ENCODE data around the gene SKP1. TPM values are rescaled to one million over a fixed set of nuclear protein-coding genes. Genes with fewer than 3 reads are reported as not detected.
"Not testable (repeated sequence)": the region's sequence is repeated elsewhere in the genome, so short reads cannot be mapped to it uniquely, and the experiment has no call there.

The SKP1 gene
- polyA plus RNA-seq (2013, experiment 1 of 2; ENCODE audit: insufficient read length): 475 TPM
- polyA plus RNA-seq (2013, experiment 2 of 2; ENCODE audit: insufficient read length): 478 TPM

DNA sequence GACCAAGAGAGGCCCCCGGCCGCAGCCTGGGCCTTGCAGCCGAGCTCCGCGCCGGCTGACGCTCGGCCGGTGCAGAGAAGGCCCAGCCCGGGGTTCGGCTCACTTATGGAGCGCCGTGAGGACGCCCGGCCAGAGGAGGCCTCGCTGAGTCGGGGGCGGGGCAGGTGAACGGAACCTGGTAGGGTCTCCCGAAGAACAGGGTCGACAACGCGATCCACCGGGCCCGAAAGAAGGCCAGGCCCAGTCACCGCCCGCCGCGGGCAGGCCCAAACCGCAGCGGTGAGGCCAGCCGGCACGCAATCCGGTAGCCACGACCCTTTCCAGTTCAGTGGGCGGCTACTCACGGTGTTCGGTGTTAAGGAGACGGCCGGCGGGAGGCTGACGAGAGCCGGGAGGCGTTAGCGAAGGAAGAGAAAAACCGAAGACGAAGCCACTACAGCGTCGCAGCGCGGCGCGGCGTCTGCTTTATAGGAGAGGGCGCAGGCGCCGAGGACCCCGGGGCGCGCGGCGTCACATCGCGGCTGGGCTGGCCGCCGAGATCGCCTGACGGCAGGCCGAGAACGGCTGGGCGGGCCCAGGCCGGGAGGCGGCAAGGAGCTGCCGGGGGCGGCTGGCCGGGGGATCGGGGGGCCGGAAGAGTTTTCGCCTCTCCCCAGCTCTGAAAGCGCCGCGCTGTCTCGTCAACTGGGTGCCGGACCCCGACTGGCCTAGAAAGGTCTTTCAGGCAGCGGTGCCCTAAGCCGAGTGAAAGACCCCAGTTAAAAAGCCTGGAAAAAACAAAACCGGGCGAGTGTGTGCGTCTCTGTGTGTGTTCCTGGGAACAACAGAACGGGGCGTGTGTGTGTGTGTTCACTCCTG is at the start of gene SKP1:
Gene SKP1, minus strand, starts transcription at position 440 of the 858 bp plus-strand sequence. CDS start 2,928 bp downstream, outside the sequence.
- peak; percentile 79 for DNase-seq

DNA sequence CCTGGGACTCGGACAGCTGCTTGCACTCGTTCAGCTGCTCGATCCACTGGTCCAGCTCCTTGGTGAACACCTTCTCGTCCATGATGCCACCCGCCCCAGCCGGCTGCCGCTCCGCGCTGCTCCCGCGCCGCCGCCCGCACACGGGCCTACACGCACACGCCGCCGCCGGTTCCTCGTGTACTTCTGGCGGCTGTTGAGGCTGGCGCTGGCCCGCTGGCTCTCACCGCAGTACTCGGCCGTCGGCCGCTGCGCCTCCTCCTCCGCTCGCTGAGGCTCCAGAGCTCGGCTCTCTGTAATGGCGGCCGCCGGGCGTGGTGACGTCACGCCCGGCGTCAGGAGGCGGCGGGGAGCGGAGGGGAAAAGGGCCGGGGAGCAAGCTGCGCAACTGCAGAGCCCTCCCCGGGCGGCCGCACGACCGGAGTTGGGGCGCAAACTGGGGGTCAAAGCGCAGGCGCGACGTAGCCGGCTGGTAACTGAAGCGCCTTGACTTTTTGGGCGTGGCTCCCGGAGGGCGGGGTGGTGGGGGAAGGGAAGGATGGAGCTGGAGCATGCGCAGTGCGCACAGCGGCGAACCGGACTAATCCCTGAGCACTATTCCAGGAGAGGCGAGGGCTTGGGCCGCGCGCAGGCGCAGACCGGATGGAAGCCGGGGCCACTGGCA is 49.2 kb upstream of the SKP1 start, which contains the start of gene PPP2CA:
Gene PPP2CA, minus strand, starts transcription at position 294 of the 661 bp plus-strand sequence. Its CDS starts 212 bp downstream, at position 82.
- DNase-seq: peak; percentile 99

DNA sequence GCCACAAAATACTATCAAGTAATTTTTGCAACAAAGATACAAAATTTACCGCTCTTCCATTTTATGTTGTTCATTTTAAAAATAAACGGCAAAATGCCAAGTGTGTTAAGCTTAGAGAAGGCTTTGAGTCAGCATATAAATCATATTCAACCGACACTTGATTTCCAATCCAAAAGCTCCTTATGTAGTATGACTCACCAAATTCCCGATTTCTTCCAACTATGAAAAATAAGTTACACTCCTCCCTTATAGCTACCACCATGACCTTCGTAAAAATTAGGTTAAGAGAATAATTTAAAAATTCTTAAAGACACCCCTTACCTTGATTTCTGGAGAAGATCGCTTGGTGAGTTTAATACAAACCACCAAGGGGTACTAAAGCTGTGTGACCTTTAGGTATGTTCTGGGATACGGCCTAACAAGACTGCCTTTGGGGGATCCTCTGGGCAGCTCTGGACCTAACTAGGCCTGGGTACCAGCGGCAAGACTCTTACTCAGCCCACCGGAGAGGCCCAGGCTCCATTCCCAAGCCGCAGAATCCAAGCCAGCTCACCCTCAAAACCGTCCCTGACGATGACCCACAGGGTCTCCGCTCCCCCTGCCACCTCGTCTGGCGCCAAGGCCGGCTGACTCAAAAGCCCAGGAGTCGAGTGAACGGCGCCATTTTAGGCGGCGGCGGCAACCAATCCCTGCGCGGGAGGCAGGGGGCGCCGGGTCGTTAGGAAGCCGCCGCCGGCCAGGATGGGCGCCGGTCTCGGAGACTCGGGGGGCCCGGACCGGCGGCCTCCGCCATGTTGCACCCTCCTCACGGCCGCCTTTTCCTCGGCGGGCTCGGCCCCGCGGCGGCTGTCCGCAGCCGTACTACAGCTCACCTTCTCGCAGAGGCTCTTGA is 48.4 kb upstream of the SKP1 start:
- DNase-seq: peak; percentile 81

DNA sequence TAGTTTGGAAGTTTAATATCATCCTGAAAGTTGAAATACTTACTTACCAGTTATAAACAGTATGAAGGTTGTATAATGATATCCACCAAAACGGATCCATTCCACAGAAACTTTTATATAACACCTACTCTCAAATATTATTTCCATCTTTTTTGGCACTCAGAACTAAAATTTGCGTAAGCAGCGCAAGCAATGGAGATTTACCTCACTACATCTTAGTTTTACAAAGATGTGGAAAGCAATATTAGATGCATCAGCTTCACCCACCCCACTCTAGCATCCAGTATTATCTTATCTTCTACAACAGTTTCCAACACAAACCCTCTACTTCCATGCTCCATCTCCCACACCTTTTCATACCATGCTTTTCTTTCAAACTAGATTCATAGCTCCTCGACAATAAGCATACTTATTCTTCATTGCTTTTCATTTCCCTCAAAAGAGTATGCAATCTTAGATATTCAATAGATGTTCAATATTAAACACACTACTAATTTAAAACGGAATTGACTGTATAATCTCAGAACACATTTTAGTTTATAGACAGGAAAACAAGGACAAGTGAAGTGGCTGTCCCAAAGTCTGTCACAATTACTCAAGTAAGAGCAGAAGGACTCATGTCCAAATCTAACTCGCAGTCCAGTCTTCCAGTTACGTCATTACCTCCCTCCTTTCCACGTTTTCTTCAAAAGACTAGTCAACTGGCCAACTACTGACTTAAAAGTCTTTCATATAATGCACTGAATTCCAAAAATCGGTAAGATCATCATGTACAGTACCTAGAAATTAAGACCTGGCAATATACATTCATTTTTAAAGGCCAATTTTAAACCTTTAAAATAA is 46.9 kb upstream of the SKP1 start:
- DNase-seq: no peak

DNA sequence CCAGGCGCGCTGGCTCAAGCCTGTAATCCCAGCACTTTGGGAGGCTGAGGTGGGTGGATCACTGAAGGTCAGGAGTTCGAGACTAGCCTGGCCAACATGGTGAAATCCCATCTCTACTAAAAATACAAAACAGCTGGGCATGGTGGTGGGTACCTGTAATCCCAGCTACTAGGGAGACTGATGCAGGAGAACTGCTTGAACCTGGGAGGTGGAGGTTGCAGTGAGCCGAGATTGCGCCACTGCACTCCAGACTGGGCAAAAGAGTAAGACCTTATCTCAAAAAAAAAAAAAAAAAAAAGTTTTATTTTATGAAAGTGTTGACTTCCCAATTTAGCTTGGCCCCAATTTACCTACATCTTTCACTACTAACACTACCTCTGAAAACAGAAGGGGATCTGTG is 44.9 kb upstream of the SKP1 start:
- not testable (repeated sequence) for DNase-seq

DNA sequence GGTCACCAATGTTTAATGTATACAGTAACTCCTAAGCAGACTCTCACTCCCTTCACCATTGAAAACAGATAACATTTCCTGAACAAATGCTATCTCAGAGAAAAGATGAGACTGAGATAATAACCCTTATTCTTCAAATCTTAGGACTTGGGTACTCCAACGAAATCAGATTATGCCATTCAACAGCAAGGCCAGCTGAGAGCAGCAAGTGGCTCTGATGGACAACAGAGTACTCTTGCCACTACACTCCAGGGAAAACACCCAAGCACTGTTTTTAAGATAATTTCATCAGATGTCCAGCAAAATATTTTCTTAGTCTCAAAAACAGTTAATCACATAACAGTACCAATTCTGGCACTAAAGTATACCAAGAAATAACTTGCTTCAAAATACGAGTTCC is 39.0 kb upstream of the SKP1 start:
- no peak for DNase-seq

DNA sequence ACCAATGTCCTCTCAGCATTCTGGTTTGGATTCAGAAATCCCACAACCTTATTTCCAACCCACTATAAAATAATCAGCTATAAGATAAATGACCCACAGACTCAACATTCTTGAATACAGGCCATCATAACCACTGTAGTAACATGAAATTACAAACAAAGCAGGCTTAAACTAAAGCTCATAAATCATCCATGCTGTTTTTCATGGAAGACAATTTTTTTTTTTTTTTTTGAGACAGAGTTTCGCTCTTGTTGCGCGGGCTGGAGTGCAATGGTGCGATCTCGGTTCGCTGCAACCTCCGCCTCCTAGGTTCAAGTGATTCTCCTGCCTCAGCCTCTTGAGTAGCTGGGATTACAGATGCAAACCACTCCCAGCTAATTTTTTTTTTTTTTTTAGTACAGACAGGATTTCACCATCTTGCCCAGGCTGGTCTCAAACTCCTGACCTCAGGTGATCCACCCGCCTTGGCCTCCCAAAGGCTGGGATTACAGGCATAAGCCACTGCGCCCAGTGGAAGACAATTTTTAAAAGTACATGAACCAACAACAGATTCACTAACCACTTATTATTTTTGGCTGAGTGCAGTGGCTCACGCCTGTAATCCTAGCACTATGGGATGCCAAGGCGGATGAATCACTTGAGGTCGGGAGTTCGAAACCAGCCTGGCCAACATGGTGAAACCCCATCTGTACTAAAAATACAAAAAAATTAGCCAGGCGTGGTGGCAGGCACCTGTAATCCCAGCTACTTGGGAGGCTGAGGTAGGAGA is 34.7 kb upstream of the SKP1 start:
- peak; percentile 63 for DNase-seq

DNA sequence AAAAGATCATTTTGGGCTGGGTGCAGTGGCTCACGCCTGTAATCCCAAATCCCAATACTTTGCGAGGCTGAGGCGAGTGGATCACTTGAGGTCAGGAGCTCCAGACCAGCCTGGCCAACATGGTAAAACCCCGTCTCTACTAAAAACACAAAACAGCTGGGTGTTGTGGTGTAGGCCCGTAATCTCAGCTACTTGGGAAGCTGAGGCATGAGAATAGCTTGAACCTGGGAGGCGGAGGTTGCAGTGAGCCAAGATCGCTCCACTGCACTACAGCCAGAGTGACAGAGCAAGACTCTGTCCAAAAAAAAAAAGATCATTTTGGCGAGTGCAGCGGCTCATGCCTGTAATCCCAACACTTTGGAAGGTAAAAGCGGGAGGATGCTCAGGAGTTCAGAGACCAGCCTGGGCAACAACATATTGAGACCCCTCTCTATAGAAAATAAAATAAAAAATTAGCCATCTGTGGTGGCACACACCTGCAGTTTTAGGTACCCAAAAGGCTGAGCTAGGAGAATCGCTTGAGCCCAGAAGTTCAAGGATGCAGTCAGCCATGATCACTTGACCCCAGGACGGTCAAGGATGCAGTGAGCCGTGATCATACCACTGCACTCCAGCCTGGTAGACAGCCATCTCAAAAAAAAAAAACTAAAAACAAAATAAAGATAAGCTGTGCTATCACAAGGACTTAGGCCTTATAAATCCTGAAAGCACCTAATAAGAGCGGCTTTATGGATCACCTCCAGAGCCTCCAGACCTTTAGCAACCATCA is 32.9 kb upstream of the SKP1 start:
- no peak for DNase-seq

DNA sequence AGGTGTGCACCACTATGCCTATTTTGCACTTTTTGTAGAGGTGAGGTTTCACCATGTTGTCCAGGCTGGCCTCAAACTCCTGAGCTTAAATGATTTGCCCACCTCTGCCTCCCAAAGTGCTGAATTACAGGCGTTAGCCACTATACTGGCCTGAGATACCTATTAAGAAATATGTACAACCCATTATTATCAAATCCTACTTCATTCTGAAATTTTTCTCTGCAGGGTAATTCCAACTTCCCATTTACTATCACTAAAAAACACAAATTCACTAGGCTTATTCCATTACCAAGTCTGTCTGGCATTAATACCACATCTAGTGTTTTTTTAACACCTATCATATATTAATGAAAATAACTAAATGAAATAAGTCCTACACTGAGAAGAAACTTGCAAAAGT is 30.9 kb upstream of the SKP1 start:
- no peak for DNase-seq

DNA sequence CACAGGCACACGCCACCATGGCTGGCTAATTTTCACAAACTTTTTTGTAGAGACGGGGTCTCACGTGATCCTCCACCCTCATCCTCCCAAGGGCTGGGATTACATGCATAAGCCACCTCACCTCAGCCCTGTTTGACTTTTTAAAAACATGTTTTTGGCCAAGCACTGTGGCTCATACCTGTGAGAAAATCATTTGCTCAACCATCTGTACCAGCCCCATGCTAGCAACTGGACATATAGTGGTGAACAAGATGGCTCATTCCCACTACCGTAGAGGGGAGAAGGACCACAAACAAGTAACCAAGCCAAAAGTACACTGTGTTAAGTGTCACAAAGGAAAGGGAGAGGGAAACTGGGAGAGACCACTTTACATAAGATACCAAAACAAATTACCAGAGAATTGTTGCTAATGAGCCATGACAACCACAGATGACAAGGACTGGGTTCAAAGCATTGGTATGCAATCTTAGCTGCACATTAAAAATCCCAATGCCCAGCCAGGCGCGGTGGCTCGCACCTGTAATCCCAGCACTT is 29.9 kb upstream of the SKP1 start:
- no peak for DNase-seq

DNA sequence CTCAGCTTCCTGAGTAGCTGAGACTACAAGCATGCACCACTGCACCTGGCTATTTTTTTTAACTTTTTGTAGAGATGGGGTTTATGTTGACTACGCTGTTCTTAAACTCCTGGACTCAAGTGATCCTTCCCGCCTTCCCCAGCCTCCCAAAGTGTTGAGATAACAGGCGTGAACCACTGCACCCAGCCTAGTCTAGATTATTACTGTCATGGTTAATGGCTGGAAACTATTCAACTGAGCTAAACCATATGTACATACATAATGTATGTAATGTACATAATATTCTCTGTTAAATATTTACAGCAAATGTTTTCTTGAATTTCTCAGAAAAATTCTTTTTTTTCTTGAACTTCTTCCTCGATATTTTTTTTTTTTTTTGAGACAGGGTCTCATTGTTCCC is 27.8 kb upstream of the SKP1 start:
- no peak for DNase-seq

DNA sequence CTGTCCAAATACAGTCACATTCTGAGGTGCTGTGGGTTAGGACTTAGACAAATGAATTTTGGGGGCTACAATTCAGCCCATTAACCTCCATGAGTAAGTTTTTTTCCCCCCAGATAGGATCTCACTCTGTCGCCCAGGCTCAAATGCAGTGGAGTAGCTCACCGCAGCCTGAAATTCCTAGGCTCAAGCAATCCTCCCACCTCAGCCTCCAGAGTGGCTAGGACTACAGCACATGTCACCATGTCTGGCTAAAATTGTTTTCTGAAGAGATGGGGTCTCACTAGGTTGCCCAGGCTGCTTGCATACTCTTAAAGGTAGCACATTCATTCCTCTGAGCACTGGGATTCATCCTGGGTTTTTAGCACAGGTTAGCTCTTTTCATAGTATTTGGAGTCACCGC is 26.9 kb upstream of the SKP1 start:
- DNase-seq: no peak

DNA sequence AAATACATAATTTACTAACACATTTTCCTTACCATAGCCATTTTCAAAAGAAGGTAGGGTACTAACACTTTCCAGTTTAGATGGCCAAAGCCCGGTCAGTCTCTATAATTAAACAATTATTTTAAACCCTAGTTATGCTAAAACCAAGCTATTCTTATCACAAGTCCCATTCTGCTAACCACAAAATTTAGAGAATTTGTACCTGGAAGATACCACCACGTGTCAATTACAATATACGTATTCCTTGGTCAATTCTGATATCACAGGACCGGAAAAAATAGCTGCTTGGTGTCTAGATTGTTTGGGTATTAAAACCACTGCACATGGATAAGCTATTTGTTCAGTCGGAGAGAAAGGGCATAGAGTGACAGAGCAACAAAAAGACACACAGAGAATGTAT is 18.9 kb upstream of the SKP1 start:
- DNase-seq: no peak

DNA sequence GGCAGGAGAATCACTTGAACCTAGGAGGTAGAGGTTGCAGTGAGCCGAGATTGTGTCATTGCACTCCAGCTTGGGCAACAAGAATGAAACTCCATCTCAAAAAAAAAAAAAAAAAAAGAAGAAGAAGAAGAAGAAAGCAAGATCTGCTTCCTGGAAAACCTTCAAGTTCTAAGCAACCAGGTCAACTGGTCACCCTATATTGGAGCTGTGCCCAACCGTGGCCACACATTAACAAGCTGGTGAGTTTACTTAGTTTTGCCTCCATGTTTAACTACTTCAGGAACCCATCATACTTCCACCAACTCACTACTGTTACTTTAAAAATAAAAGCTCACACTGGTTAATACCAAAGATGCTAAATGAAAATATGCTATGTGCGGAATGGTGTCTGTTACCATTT is 12.3 kb upstream of the SKP1 start:
- DNase-seq: no peak

DNA sequence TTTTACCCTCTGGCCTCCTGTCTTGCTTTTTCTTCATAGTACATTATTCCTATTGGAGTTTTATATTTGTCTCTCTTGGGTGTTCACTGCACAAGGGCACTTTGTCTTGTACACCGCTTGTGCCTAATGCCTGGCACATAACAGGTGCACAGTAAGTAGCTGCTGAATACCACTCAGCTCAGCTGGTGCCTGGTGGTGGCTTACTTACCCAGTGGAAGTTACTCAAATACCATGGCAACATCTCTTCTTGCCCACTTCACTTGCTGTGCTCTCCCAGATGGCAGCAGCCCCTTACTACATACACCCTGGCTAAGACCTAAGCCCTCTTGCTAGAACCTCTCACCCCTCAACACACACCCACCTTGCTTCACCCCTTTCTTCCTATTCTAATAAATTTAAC is 11.3 kb upstream of the SKP1 start:
- no peak for DNase-seq

DNA sequence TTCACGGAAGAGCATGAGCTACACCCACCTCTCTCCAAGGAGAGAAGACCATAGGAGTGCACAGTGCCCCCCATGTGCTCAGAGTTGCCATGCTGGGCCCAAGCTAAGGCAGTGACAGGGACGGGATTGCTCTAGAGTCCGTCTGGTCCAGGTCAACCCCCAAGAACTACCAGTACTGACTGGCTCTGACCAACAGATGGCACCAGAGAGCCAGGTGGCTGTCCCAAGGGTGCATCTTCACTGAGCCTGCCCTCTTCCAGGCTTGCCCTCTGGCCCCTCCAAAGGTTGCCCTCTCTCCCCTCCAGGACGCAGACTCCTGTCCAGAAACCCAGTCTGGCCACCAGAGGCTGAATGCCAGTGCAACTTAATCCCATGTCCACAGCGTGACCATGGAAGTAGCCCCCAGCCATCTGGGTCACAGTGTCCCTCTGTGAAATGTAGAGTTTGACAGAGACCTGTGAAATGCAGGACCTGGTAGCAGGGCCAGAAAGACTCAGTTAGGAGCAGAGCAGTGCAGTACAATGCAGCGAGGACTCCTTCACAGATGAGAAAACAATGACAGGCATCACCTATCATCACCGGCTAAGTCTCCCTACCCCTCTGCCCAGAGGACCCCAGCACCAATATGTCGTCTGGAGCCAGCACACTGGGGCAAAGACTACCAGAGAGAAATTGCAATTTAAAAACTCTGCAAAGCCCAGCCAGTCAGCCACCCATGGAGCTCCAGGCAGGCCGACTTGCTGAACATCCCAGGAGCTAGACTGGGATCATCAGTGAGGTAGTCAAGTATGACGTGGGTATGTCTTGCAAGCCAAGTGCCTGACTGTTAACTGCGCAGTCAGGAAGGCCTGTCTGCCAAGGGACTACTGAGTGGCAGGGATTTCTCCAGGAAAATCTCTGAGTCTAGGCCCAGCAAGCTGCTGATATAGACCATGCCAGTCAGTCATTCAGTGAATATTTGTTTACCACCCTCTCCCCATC is 7.7 kb upstream of the SKP1 start:
- DNase-seq: peak; percentile 48

DNA sequence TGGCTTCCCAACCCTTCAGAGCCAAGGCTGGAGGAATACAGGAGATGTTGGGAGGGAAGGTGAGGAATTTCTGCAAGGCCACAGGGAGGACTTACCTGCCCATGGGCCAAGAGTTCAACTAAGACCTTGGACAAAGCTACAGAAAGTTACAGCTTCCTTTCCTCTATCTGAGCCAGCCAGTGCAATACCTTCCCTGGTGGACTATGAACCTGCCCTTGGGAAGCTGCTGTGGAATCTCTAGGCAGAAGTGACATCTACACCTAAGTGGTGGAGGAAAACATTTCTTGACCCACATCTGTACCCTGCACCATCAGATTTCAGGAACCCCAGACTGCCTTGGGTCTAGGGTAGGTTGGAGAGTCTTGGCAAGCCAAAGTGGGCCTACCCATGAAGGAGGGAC is 6.7 kb upstream of the SKP1 start:
- no peak for DNase-seq

DNA sequence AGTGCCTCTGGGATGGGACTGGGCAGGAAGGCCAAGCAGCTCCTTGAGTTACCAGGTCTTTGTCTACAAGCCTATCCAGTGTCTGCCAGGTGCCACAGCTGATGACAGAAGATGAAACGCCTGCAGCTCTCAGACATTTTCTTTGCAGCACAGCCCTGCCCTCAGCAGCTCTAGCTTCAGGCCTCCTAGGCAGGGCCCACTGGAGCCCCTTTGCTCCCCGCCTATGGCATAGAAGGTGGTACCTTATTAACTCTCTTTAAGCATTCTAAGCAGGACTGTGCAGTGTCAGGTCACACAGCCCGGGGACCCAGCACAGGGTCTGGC is 1.3 kb upstream of the SKP1 start:
- no peak for DNase-seq

All from fibroblast of skin of abdomen (primary cell).